ENCODE data around the gene ACTL10.

The ACTL10 gene

DNA sequence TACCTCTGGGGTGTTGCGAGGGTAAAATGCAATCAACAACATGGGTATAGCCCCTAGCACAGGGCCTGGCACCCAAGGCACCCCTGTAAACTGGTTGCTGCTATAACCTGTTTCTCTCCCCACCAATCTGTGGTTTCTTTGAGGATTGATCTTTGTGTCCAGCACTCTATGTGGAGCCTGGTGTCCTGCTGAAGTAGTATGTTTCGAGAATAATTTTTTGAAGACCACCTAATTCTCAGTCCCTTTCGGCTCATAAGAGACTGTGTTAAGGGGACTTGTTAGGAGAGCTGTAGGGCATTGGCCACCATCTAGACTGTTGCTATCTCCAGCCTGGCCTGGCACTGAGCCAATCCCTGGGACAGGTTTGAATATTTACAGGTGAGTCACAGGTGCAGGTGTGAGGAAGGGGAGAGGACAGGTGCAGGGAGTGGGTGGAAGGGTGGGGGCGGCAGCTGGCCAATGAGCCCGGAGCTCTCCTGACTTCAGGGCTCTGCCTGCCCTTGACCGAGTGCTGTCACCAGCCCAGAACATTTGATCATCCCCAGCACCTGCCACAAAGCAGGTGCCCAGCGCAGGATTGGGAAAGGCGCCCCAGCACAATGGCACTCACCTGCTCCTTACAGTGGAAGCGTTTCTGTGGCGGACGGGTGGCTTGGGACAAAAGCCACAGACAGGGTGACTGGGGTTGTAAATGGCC is 12.7 kb upstream of the ACTL10 start:
- no peak overlapping the region for H3K4me3 ChIP-seq
- H3K36me3 ChIP-seq (replicated peaks) = peaks cover 13% of the 10 kb centered on the region
- no peak for DNase-seq (ENCODE audit: low spot score in 2 of 2)
- no peaks in the 10 kb centered on the region for H3K4me1 ChIP-seq
- no peaks in the 10 kb centered on the region for H3K27me3 ChIP-seq (ENCODE audit: low read depth)
- H3K9me3 ChIP-seq = no peaks in the 10 kb centered on the region
- in situ Hi-C loops (cut with MboI; ENCODE audit: low sequenced_read_pairs) = loop anchor here (5.0 kb wide), 1 partner anchor 192 kb away; no protein-coding TSS in a partner anchor

DNA sequence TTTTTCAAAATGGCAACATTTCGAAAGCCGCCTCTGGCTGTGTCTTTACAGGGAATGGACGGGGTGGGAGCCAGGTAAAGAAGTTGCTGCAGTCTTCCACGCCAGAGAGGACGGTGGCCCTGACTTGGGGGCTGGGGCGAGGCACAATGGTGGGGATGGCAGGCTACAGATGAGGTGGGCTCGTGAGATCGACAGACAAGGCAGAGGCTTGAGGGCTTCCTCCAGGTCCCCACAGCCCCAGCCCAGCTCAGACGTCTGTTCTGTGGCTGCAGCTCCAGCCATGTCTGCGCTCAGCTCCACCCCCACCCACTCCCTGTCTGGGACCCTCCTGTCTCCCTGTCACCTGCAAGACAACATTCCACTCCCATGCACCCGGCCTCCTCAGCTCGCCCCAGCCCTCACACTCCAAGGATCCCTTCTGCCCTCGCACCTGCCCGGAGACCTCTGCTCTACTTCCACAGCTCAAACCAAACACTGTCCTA is 12.0 kb upstream of the ACTL10 start:
- Histone ChIP-seq H3K9me3 (no peaks in the 10 kb centered on the region), H3K36me3 (replicated peaks) (peaks cover 18% of the 10 kb centered on the region), H3K4me3 (no peak overlapping the region), H3K27me3 (ENCODE audit: low read depth) (no peaks in the 10 kb centered on the region), H3K4me1 (no peaks in the 10 kb centered on the region)
- no peak for DNase-seq (ENCODE audit: low spot score in 2 of 2)
- in situ Hi-C loops (cut with MboI; ENCODE audit: low sequenced_read_pairs) = loop anchor here (5.0 kb wide), 1 partner anchor 192 kb away; no protein-coding TSS in a partner anchor

- no peak overlapping the region for H3K4me3 ChIP-seq
- no peaks in the 10 kb centered on the region for H3K27me3 ChIP-seq (ENCODE audit: low read depth)
- no peaks in the 10 kb centered on the region for H3K9me3 ChIP-seq
- in situ Hi-C loops (cut with MboI; ENCODE audit: low sequenced_read_pairs) = no loop called here
- peaks cover 22% of the 10 kb centered on the region for H3K36me3 ChIP-seq (replicated peaks)
- no peaks in the 10 kb centered on the region for H3K4me1 ChIP-seq
- no peak for DNase-seq (ENCODE audit: low spot score in 2 of 2)
Measured at GRCh38 chr20:33655164-33655563, 11.6 kb upstream of the ACTL10 start.

GRCh38 chr20:33656010-33656782 is 10.5 kb upstream of the ACTL10 start:
- Histone ChIP-seq H3K9me3 (no peaks in the 10 kb centered on the region), H3K36me3 (replicated peaks) (peaks cover 22% of the 10 kb centered on the region), H3K4me3 (no peak overlapping the region), H3K4me1 (no peaks in the 10 kb centered on the region), H3K27me3 (ENCODE audit: low read depth) (no peaks in the 10 kb centered on the region)
- DNase-seq (ENCODE audit: low spot score in 2 of 2) = no peak
- in situ Hi-C loops (cut with MboI; ENCODE audit: low sequenced_read_pairs) = no loop called here

- H3K27me3 ChIP-seq (ENCODE audit: low read depth) = no peaks in the 10 kb centered on the region
- in situ Hi-C loops (cut with MboI; ENCODE audit: low sequenced_read_pairs) = no loop called here
- H3K4me1 ChIP-seq = no peaks in the 10 kb centered on the region
- no peaks in the 10 kb centered on the region for H3K9me3 ChIP-seq
- no peak overlapping the region for H3K4me3 ChIP-seq
- peaks cover 22% of the 10 kb centered on the region for H3K36me3 ChIP-seq (replicated peaks)
- DNase-seq (ENCODE audit: low spot score in 2 of 2) = no peak
Measured at GRCh38 chr20:33656783-33657703, 9.7 kb upstream of the ACTL10 start.

GRCh38 chr20:33657704-33658095 is 9.0 kb upstream of the ACTL10 start:
- Histone ChIP-seq H3K27me3 (ENCODE audit: low read depth) (no peaks in the 10 kb centered on the region), H3K4me3 (no peak overlapping the region), H3K9me3 (no peaks in the 10 kb centered on the region), H3K4me1 (peaks cover under 1% of the 10 kb centered on the region; the same call in 1 of the 2 replicates), H3K36me3 (replicated peaks) (peaks cover 22% of the 10 kb centered on the region)
- in situ Hi-C loops (cut with MboI; ENCODE audit: low sequenced_read_pairs) = no loop called here
- no peak for DNase-seq (ENCODE audit: low spot score in 2 of 2)

- DNase-seq (ENCODE audit: low spot score in 2 of 2) = no peak
- Histone ChIP-seq H3K36me3 (replicated peaks) (peaks cover 22% of the 10 kb centered on the region), H3K4me3 (no peak overlapping the region), H3K9me3 (no peaks in the 10 kb centered on the region), H3K4me1 (peaks cover 4% of the 10 kb centered on the region), H3K27me3 (ENCODE audit: low read depth) (no peaks in the 10 kb centered on the region)
- in situ Hi-C loops (cut with MboI; ENCODE audit: low sequenced_read_pairs) = no loop called here
Measured at GRCh38 chr20:33658510-33658909, 8.2 kb upstream of the ACTL10 start.

GRCh38 chr20:33658929-33659328 is 7.8 kb upstream of the ACTL10 start:
- in situ Hi-C loops (cut with MboI; ENCODE audit: low sequenced_read_pairs) = no loop called here
- Histone ChIP-seq H3K36me3 (replicated peaks) (peaks cover 22% of the 10 kb centered on the region), H3K4me1 (peaks cover 5% of the 10 kb centered on the region), H3K9me3 (no peaks in the 10 kb centered on the region), H3K4me3 (no peak overlapping the region), H3K27me3 (ENCODE audit: low read depth) (no peaks in the 10 kb centered on the region)
- no peak for DNase-seq (ENCODE audit: low spot score in 2 of 2)

DNA sequence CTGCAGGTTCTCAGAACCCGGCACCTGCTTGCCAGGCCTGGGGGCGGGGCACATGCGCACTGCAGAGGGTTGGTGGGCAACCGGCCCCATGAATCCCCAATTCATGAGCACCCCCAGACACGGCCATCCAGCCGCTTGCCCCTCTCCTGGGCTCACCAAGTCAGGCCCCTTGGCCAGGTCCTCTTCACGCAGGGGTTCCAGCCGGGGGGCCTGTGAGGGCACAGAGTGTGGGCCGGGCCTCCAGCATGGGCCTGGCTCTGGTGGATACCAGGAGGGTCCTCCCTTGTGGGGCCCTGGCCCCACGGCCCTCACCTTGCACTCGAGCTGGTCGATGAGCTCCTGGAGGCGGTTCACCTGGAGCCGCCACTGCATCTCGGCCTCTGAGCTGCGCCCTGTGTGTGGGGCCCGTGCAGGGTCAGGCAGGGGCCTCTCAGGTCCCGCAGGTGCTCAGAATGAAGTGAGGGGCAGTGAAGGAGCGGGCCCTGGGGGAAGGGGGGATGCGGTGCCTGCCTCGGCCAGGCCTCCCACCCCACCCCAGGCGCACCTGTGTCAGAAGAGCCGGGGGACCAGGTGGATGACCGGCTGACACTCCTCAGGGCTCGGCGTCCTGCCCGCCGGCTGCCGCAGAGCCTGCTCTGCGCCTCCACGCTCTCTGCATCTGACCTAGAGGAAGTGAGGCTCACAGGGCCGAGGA is 7.3 kb upstream of the ACTL10 start:
- no peaks in the 10 kb centered on the region for H3K9me3 ChIP-seq
- peaks cover 11% of the 10 kb centered on the region for H3K4me1 ChIP-seq
- no peaks in the 10 kb centered on the region for H3K27me3 ChIP-seq (ENCODE audit: low read depth)
- H3K4me3 ChIP-seq = no peak overlapping the region
- DNase-seq (ENCODE audit: low spot score in 2 of 2) = no peak
- in situ Hi-C loops (cut with MboI; ENCODE audit: low sequenced_read_pairs) = no loop called here
- H3K36me3 ChIP-seq (replicated peaks) = peaks cover 22% of the 10 kb centered on the region

GRCh38 chr20:33660035-33660684 is 6.6 kb upstream of the ACTL10 start:
- Histone ChIP-seq H3K27me3 (ENCODE audit: low read depth) (no peaks in the 10 kb centered on the region), H3K9me3 (no peaks in the 10 kb centered on the region), H3K4me3 (no peak overlapping the region), H3K36me3 (replicated peaks) (peaks cover 22% of the 10 kb centered on the region), H3K4me1 (peaks cover 11% of the 10 kb centered on the region)
- in situ Hi-C loops (cut with MboI; ENCODE audit: low sequenced_read_pairs) = no loop called here
- no peak for DNase-seq (ENCODE audit: low spot score in 2 of 2)

- peaks cover 11% of the 10 kb centered on the region for H3K4me1 ChIP-seq
- peaks cover 22% of the 10 kb centered on the region for H3K36me3 ChIP-seq (replicated peaks)
- no peak overlapping the region for H3K4me3 ChIP-seq
- no peaks in the 10 kb centered on the region for H3K27me3 ChIP-seq (ENCODE audit: low read depth)
- H3K9me3 ChIP-seq = no peaks in the 10 kb centered on the region
- DNase-seq (ENCODE audit: low spot score in 2 of 2) = no peak
- in situ Hi-C loops (cut with MboI; ENCODE audit: low sequenced_read_pairs) = no loop called here
Measured at GRCh38 chr20:33660685-33661058, 6.1 kb upstream of the ACTL10 start.

- in situ Hi-C loops (cut with MboI; ENCODE audit: low sequenced_read_pairs) = no loop called here
Measured at GRCh38 chr20:33662172-33662571, 4.6 kb upstream of the ACTL10 start, which contains the start of gene C20orf144. Gene C20orf144 (plus strand): TSS chr20:33662327. CDS start chr20:33662346, 19 bp downstream.

More at GRCh38 chr20:33662172-33662571, 4.6 kb upstream of the ACTL10 start, which contains the start of gene C20orf144:
- Histone ChIP-seq H3K4me1 (peaks cover 11% of the 10 kb centered on the region), H3K27me3 (ENCODE audit: low read depth) (no peaks in the 10 kb centered on the region), H3K4me3 (peak within 1 kb of the TSS; percentile 65), H3K36me3 (replicated peaks) (peaks cover 22% of the 10 kb centered on the region), H3K9me3 (no peaks in the 10 kb centered on the region)
- no peak for DNase-seq (ENCODE audit: low spot score in 2 of 2)

Measured in HAP-1 (cell line).